Amniotic stem cell (primary cell): ENCODE data around the gene CMTR1.

ENCODE experiments used
- DNase-seq: peaks from one replicate; lab custom pipeline; 2025; lab: John Stamatoyannopoulos, UW

Gene CMTR1

GRCh38 chr6:37512400-37513011, 79.5 kb downstream of the CMTR1 start:
- no peak for DNase-seq

GRCh38 chr6:37513155-37513554, 80.1 kb downstream of the CMTR1 start:
- no peak for DNase-seq

- no peak for DNase-seq
These were observed 80.6 kb downstream of the CMTR1 start for GRCh38 chr6:37513576-37513975.

GRCh38 chr6:37514321-37514771, 81.3 kb downstream of the CMTR1 start:
- DNase-seq, result no peak

GRCh38 chr6:37514837-37515236, 81.8 kb downstream of the CMTR1 start:
- no peak for DNase-seq

GRCh38 chr6:37515712-37516075, 82.7 kb downstream of the CMTR1 start:
- no peak for DNase-seq

GRCh38 chr6:37516076-37516919, 83.3 kb downstream of the CMTR1 start:
- DNase-seq, result no peak

- no peak for DNase-seq
These were observed 83.9 kb downstream of the CMTR1 start for GRCh38 chr6:37516920-37517405.

- no peak for DNase-seq
These were observed 84.4 kb downstream of the CMTR1 start for GRCh38 chr6:37517411-37517812.

GRCh38 chr6:37518116-37518515, 85.1 kb downstream of the CMTR1 start:
- no peak for DNase-seq

GRCh38 chr6:37519461-37519860, 86.4 kb downstream of the CMTR1 start:
- no peak for DNase-seq

GRCh38 chr6:37520926-37521325, 87.9 kb downstream of the CMTR1 start:
- no peak for DNase-seq

- no peak for DNase-seq
These were observed 88.7 kb downstream of the CMTR1 start for GRCh38 chr6:37521674-37522073.

- DNase-seq, result no peak
These were observed 89.8 kb downstream of the CMTR1 start for GRCh38 chr6:37522836-37523235.

- no peak for DNase-seq
These were observed 90.4 kb downstream of the CMTR1 start for GRCh38 chr6:37523412-37523811.

GRCh38 chr6:37524025-37524969, 91.3 kb downstream of the CMTR1 start:
- peak; percentile 58 for DNase-seq

- DNase-seq, result no peak
These were observed 91.9 kb downstream of the CMTR1 start for GRCh38 chr6:37524970-37525318.

- no peak for DNase-seq
These were observed 92.7 kb downstream of the CMTR1 start for GRCh38 chr6:37525460-37526357.

GRCh38 chr6:37528541-37528940, 95.5 kb downstream of the CMTR1 start:
- DNase-seq, result no peak

GRCh38 chr6:37530297-37530696, 97.3 kb downstream of the CMTR1 start:
- no peak for DNase-seq

- no peak for DNase-seq
These were observed 98.0 kb downstream of the CMTR1 start for GRCh38 chr6:37531026-37531425.
